CD4-positive, alpha-beta T cell (primary cell): ENCODE data around the gene RXRA. TPM values are rescaled to one million over a fixed set of nuclear protein-coding genes. Genes with fewer than 3 reads are reported as not detected.
A peak's percentile ranks its signal among the peaks of the same experiment; 100 is the strongest.

Experiments used
- ATAC-seq: fragments of 200-7000 bp; cut with Tn5 transposase; one replicate; pipeline ENCODE4 v1.10.0; 2022; ENCODE audit warnings: mild to moderate bottlenecking; ENCODE audit not compliant: poor library complexity
- CTCF ChIA-PET: fragments of 350-600 bp; sonication (Branson Sonifier 250); formaldehyde crosslinking; loops from one replicate; lab custom pipeline; 2021; ENCODE audit warnings: antibody characterized with exemption, inconsistent platforms; lab: Charles Lee
- POLR2A ChIA-PET: fragments of 350-600 bp; sonication (Branson Sonifier 250); formaldehyde crosslinking; loops from one replicate; lab custom pipeline; 2021; ENCODE audit warnings: antibody characterized with exemption, inconsistent platforms; lab: Charles Lee
- DNase-seq, 14 experiments: peaks; one replicate each; pipeline ENCODE4 v3.0.0-alpha.2; 2013 to 2020; ENCODE audit warnings: mixed read lengths in 2 of 14
- H3K27ac ChIP-seq, 2 donors: one replicate each; pipeline versions ENCODE4 v1.5.1 to v1.7.0; 2013; ENCODE audit warnings: low read length in 2 of 2, low read depth in 1 of 2, mild to moderate bottlenecking in 1 of 2
- H3K27me3 ChIP-seq, 2 experiments: 1 replicate in 1 of 2; 2 replicates in 1 of 2; pipeline versions ENCODE4 v1.6.1 to v1.7.0; 2013; ENCODE audit warnings: low read length in 2 of 2, control low read depth in 1 of 2, mild to moderate bottlenecking in 1 of 2, moderate library complexity in 1 of 2; ENCODE audit not compliant: insufficient read depth in 2 of 2, control insufficient read depth in 1 of 2
- H3K36me3 ChIP-seq: one replicate; pipeline ENCODE4 v1.6.1; 2013; ENCODE audit warnings: low read length, control low read depth; ENCODE audit not compliant: insufficient read depth
- H3K4me1 ChIP-seq: one replicate; pipeline ENCODE4 v1.6.1; 2013; ENCODE audit warnings: low read length, control low read depth; ENCODE audit not compliant: insufficient read depth
- H3K4me3 ChIP-seq: one replicate; pipeline ENCODE4 v1.5.1; 2013; ENCODE audit warnings: mild to moderate bottlenecking, low read length, moderate library complexity
- H3K9me3 ChIP-seq, 2 experiments: 1 replicate in 1 of 2; 2 replicates in 1 of 2; pipeline versions ENCODE4 v1.6.1 to v1.7.0; 2013; ENCODE audit warnings: low read length in 2 of 2, mild to moderate bottlenecking in 2 of 2, control low read depth in 1 of 2, moderate library complexity in 1 of 2; ENCODE audit not compliant: control insufficient read depth in 1 of 2, insufficient read depth in 1 of 2
- H3K27ac Mint-ChIP-seq: one replicate; pipeline ENCODE4 v1.8.0; 2020; ENCODE audit warnings: mixed read lengths
- H3K27me3 Mint-ChIP-seq: one replicate; pipeline ENCODE4 v1.8.0; 2021; ENCODE audit warnings: mixed read lengths
- H3K36me3 Mint-ChIP-seq: one replicate; pipeline ENCODE4 v1.8.0; 2021; ENCODE audit warnings: low read depth, mixed read lengths
- H3K4me1 Mint-ChIP-seq: one replicate; pipeline ENCODE4 v1.8.0; 2021; ENCODE audit warnings: low read depth, mixed read lengths
- H3K4me3 Mint-ChIP-seq: one replicate; pipeline ENCODE4 v1.8.0; 2020; ENCODE audit warnings: mild to moderate bottlenecking, mixed read lengths
- H3K9me3 Mint-ChIP-seq: one replicate; pipeline ENCODE4 v1.8.0; 2020; ENCODE audit warnings: mixed read lengths
- CTCF ChIP-seq: fragments of 200-600 bp; IDR thresholded peaks from one replicate; pipeline ENCODE4 v1.8.0; 2022; ENCODE audit warnings: antibody characterized with exemption, mild to moderate bottlenecking
- intact Hi-C, 2 experiments: fragments of 100-400 bp; cut with DNase I in 1 of 2; cut with micrococcal nuclease in 1 of 2; formaldehyde crosslinking; loops; one replicate each; pipeline versions ENCODE4 v1.15.1 to v1.9.0; 2023 to 2025; cut with DNase I, micrococcal nuclease
- total RNA-seq, 174 experiments: library from RNA in 2 of 174; stranded (reverse) in 2 of 174; gene quantifications; one replicate each; pipeline ENCODE4 v1.2.3 and lab custom pipeline; 2021 to 2026

The RXRA gene
- total RNA-seq, 2 experiments from 2014 or later, result 7.3 to 8.4 TPM

GRCh38 chr9:134294153-134295071 lies 31.8 kb upstream of the RXRA start:
- Mint-ChIP-seq H3K27ac (no peak overlapping the region), H3K4me1 (peaks cover 8% of the 10 kb centered on the region), H3K4me3 (no peak overlapping the region), H3K27me3 (no peaks in the 10 kb centered on the region), H3K9me3 (no peaks in the 10 kb centered on the region), H3K36me3 (no peaks in the 10 kb centered on the region)
- H3K4me1 ChIP-seq, result peaks cover 12% of the 10 kb centered on the region
- peak overlapping the region; percentile 10 for H3K4me3 ChIP-seq
- no peaks in the 10 kb centered on the region for H3K27me3 ChIP-seq
- no peaks in the 10 kb centered on the region for H3K36me3 ChIP-seq
- CTCF ChIA-PET, result no interaction called here
- no peaks in the 10 kb centered on the region for H3K9me3 ChIP-seq
- no peak overlapping the region for H3K27ac ChIP-seq
- intact Hi-C loops, result no loop called here
- TF ChIP-seq CTCF, result no peak
- POLR2A ChIA-PET, result interaction anchor here (0.8 to 1.6 kb wide), 2 partner anchors 16 to 31 kb away, joined by 3 to 5 read pairs; no protein-coding TSS in a partner anchor
- ATAC-seq (no peak), DNase-seq (no peak)

GRCh38 chr9:134295101-134295745 lies 31.0 kb upstream of the RXRA start:
- ATAC-seq, result no peak
- H3K9me3 Mint-ChIP-seq, result no peaks in the 10 kb centered on the region
- no peaks in the 10 kb centered on the region for H3K36me3 ChIP-seq
- H3K27me3 Mint-ChIP-seq, result no peaks in the 10 kb centered on the region
- no peaks in the 10 kb centered on the region for H3K27me3 ChIP-seq
- TF ChIP-seq CTCF, result no peak
- ChIA-PET CTCF (no interaction called here), POLR2A (no interaction called here)
- intact Hi-C loops, result no loop called here
- H3K4me3 Mint-ChIP-seq, result no peak overlapping the region
- H3K4me3 ChIP-seq, result no peak overlapping the region
- peaks cover 8% of the 10 kb centered on the region for H3K4me1 Mint-ChIP-seq
- H3K9me3 ChIP-seq, result no peaks in the 10 kb centered on the region
- no peaks in the 10 kb centered on the region for H3K36me3 Mint-ChIP-seq
- H3K4me1 ChIP-seq, result peaks cover 12% of the 10 kb centered on the region
- no peak overlapping the region for H3K27ac ChIP-seq
- no peak for DNase-seq
- no peak overlapping the region for H3K27ac Mint-ChIP-seq

- H3K4me1 ChIP-seq, result peaks cover 12% of the 10 kb centered on the region
- Mint-ChIP-seq H3K36me3 (no peaks in the 10 kb centered on the region), H3K27ac (no peak overlapping the region), H3K9me3 (no peaks in the 10 kb centered on the region), H3K4me3 (no peak overlapping the region), H3K27me3 (no peaks in the 10 kb centered on the region), H3K4me1 (peaks cover 8% of the 10 kb centered on the region)
- H3K9me3 ChIP-seq, result no peaks in the 10 kb centered on the region
- ChIA-PET CTCF (no interaction called here), POLR2A (no interaction called here)
- H3K27ac ChIP-seq, result no peak overlapping the region
- DNase-seq (no peak), ATAC-seq (no peak)
- intact Hi-C loops, result no loop called here
- no peaks in the 10 kb centered on the region for H3K27me3 ChIP-seq
- no peak overlapping the region for H3K4me3 ChIP-seq
- no peaks in the 10 kb centered on the region for H3K36me3 ChIP-seq
- no peak for TF ChIP-seq CTCF
Measured at GRCh38 chr9:134295746-134296250, 30.5 kb upstream of the RXRA start.
